Fibroblast of skin of left biceps (primary cell): Measurements from ENCODE around the gene NPLOC4.
"Not testable (repeated sequence)": the region's sequence is repeated elsewhere in the genome, so short reads cannot be mapped to it uniquely, and the experiment has no call there.

Experiments
- DNase-seq, 2 experiments: peaks; one replicate each; pipeline ENCODE4 v3.0.0-alpha.2; 2013; ENCODE audit warnings: low read depth in 2 of 2

Gene NPLOC4

DNA sequence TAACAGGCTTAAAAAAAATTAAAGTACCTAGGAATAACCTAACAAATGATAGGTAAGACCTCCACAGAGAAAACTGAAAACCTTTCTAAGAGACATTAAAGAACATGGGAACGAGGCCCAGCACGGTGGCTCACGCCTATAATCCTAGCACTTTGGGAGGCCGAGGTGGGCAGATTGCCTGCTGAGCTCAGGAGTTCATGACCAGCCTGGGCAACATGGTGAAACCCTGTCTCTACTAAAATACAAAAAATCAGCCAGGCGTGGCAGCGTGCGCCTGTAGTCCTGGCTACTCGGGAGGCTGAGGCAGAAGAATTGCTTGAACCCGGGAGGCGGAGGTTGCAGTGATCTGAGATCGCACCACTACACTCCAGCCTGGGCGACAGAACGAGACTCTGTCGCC lies 52.1 kb downstream of the NPLOC4 start:
- DNase-seq = not testable (repeated sequence)

DNA sequence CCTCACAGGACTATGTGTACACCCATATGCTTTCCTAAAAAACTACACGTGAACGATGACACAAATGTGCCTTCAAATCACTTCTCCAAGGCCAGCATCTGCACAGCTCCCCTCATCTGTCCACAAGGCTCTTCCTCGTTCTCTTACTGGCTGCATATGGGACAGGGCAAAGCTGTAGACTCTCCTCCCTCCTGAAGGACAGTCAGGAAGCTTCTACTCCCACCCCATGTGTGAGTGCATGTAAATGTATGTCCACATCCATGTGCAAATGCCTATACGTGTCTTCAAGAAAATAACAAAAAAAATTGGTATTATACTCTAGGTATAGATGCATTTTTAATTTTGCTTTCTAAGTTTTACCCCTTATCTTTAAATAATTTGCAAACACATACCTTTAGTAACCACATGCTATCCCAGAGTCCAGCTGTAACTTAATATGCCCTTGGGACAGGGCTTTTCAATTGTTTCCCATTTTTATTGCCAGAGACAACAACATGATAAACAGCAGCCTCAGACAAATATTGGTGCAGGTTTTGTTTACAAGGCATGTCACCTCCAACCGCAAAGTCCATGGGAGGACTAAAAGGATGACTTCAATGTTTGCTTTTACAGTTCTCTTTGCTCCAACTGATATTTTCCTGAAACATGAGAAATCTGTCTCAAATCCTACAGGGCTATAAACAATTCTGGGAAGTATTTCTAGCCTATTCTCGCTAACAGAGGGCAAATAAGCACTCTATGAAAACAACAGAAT lies 53.1 kb downstream of the NPLOC4 start:
- DNase-seq = no peak

DNA sequence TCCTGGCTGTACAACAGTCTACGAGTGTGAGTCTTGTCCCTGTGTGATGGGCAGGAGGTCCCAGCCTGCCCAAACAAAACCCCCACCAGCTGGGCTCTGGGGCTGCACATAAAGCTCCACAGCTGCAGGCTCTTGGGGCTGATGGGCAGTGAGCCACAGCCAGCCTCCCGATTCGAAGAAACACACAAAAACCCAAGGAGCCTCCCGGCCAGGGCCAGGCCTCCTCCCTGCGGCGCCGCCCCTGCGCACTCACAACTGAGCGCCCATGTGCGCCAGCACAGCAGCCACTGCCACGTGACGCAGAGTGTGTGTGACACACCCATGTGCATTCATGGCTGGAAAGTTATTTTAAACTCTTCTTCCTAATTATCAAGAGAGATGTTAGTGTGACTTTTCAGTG lies 54.2 kb downstream of the NPLOC4 start:
- no peak for DNase-seq

DNA sequence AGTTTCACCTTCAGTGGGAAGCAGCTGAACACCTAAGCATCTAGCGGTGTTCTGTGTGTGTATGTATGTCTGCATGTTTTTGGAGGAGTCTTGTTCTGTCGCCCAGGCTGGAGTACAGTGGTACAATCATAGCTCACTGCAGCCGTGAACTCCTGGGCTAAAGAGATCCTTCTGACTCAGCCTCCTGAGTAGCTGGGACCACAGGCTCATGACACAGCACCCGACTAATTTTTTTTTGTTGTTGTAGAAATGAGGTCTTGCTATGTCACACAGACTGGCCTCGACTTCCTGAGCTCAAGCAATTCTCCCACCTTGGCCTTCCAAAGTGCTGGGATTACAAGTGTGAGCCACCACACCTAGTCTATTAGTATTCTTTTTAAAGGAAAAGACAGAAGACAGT lies 54.6 kb downstream of the NPLOC4 start:
- DNase-seq = no peak

DNA sequence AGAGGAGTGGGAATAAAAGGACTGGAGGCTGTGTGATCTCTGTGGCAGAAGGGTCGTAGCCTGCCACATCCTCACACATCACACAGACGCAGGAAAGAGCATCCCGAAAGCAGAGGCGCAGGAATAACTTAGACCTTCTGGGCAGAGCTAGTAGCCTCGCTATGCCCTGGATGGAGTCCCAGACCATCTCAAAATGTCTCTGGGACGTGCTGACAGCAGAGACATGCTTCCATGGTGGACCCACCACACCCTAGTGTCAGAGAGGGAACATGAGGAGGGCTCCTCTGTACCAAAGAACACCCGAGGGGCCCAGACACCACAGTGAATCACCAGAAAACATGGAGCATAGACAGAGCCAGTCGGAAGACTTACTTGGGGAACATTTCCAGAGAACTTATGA lies 55.2 kb downstream of the NPLOC4 start:
- DNase-seq = no peak

DNA sequence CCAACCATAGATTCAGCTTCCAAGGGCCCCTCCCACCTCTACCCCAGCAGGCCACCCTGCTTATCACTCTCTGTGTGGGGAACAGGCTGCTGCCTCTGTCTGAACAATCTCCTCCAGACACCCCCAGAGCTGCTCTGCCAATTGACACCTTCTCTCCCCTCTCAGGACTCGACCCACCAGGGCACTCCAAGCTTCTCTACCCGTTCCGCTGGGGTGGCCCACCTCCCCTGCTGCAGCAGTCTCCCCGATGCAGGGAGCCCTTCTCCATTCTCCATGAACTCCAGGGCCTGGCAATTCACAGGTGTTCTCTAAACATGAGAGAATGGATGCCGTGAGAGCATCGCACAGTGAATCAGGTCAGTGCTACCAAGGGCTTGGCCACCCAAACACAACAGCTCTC lies 56.4 kb downstream of the NPLOC4 start:
- DNase-seq = no peak

DNA sequence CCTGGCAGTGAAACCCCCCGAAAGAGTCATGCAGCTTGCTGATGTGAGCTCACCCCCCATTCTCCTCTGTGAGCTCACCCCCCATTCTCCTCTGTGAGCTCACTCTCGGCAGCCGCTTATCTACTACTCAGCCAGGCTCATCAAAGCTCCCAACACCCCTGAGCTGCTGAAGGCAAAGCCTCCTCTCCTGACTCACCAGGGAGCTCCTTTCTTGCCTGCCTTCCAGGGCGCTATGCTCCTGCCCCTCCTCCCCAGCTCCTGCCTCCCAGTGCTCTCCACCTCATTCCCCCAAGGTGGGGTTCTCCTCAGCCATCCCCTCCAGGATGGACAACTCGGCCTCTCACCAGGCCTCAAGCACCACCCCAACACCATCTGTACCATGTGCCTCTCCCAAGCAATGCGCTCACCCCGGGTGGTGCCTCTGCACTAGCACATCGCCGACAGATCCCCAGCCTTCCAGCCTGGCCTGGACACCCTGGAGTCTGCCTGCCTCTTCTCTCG lies 57.0 kb downstream of the NPLOC4 start:
- DNase-seq = peak in 1 of 2 experiments; percentile 19

DNA sequence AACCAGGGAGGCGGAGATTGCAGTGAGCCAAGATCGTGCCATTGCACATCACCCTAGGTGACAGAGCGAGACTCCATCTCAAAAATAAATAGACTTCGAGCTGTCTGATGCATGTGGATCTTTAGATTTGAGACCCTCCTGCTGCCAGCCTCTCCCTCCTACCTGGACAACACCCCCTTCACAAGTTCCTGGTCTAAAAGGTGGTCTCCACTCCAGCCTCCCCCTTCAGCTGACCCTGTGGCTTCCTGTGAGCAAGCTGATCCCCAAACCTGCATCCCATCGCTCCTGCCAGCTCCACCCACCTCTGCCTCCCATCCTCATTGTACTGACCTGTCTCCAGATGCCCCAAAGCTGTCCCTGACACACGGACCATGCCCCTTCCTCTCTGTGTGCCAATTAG lies 57.6 kb downstream of the NPLOC4 start:
- no peak for DNase-seq

DNA sequence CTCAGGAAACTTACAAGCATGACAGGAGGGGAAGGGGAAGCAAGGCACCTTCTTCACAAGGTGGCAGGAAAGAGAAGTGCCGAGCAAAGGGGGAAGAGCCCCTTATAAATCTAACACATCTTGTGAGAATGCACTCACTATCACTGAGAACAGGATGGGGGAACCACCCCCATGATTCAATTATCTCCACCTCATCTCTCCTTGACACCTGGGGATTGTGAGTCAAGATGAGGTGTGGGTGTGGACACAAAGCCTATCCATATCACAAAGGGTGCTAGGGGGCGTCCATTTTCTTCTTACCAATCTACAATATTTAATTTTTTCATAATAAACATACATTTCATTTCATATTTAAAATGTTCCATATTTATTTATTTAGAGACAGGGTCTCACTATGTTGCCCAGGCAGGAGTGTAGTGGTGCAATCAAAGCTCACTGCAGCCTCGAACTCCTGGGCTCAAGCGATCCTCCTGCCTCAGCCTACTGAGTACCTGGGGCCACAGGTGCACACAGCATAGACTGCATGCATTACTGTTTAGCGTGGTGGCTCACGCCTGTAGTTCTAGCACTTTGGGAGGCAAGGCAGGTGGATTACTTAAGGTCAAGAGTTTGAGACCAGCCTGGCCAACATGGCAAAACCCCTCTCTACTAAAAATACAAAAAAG lies 58.2 kb downstream of the NPLOC4 start:
- DNase-seq = no peak

DNA sequence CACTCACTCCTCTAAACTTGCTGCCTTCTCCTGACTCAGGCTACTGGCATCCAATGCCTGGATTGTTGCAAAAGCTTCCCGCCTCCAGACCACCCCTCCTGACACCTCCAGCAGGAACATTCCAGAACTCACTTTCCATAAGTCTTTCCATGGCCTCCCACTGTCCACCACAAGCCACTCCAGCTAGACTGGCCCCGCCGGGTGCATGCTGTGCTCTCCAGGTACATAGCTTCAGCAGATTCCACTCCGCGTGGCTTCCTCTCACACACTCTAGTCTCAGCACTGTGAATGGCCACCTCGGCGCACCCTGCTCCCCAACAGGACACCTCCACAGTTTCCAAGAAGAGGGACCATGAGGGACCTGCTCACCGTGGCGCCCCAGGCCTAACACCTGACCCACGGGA lies 58.9 kb downstream of the NPLOC4 start:
- DNase-seq = no peak

DNA sequence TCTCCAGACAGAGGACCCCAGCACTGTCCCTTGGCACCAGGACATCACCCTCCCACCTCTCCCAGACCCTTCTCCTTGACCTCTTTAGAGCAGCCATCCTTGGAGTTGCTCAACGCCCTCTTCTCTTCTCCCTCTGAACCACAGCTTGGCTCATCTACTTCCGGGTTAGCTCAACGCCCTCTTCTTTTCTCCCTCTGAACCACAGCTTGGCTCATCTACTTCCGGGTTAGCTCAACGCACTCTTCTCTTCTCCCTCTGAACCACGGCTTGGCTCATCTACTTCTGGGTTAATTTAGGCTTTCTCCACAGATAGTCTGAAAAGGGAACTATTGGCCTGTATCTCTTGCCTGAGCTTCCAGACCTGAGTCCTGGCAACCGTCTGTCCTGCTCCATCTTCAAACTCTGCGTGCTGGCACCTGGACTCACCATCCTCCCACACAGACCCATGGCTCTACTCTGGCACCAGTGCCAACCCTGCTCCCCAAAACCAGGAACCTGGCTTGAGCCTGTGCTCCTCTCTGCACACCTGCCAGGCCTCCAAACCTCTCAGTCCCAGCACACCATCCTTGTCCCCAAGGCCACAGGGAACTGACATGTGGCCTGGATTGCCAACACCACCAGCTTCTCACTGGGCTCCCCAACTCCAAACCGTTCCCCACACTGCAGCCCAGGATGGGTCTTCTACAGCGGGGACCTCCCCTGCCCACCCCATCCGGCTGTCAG lies 59.5 kb downstream of the NPLOC4 start:
- DNase-seq = no peak

DNA sequence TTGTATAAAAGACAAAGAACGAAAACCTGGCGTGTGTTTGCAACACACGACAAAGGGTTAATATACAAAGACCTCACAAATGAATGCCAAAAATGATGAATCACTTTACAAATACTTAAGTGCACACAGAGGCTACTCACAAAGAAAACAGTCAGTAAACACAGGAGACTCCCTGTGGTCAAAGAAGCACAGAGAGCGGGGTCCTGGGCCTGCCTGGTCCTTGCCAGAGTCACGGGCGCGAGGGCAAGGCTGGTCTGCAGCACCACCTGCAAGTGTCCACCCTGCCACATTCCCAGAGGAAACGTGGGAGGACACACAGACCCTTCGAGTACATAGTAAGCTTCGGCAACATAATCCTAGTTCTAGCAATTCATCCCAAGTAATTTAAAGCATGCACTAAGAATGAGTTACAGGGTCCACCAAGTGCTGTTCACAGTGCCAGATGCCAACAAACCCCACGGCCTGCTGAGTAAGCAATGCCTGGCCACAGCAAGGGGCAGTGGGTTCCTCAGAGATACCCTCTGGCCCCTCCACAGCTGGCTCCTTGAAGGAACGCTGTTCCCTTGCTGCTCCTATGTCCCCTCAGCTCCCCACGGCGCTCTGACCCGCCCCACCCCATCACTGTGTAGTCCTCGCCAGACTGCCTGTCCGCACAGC lies 60.2 kb downstream of the NPLOC4 start:
- no peak for DNase-seq

DNA sequence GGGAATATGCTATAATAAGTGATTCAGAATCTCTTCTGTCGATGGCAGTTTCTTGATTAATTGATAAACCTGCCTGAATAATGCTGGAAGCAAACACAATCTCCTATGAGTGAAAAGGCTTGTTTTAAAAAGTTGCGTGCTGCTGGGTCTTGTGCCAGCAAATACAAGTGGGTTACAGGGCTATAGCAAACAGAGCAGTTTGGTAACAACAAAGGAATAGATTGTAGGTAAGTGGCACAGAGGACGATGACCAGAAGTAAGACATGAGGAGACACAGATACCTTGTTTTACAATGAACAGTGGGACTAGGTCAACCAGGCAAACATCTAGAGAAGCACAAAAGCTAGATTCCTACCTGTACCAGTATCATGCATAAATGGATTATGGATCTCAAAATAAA lies 61.1 kb downstream of the NPLOC4 start:
- no peak for DNase-seq

DNA sequence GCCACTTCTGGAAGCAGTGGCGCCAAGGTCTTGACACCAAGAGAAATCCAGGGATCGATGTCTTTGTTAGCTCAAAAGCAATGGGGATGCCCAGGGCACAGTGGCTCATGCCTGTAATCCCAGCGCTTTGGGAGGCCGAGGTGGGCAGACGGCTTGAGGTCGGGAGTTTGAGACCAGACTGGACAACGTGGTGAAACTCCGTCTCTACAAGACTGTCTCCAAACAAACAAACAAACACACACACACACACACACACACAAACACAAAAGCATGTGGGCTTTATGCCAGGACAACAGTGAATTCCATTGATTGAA lies 62.3 kb downstream of the NPLOC4 start:
- no peak for DNase-seq

DNA sequence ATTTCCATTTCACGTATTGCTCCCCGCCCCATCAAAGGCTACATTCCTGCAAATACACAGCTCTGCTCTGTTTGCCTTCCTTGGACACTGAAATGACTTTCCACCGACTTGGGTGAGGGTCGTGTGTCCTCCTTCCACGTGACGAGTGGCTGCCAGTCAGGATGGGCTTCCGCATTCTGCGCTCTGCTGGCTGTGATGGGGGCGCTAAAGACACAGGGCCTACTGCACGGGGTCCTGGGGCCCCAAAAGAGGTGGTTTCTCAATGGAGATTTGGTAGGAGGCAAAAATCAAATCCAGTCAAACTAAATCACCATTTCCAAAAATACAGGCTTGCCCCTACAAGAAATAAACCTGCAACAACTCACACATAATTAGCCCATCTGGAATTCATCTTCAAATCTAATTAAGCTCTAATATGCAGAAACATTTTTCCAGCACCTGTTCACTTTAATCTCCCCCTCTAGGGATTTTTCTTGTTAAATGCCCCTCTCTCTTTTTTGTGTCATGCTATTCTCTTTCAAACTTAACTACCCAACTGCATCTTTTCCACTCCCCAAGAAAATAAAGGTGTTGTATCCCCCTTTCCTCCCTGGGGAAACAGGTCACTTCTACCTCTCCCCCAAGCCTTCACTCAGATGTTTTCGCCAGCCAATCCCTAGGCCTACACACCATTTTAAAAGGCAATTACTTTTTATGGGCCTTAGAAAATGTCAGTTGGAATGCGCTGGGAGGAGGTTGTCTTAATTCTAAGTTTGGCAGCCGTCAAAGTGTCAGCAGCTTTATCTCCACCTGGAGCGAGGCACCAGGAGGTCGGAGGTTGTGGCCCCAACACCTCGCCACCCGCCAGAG lies 62.9 kb downstream of the NPLOC4 start:
- no peak for DNase-seq

DNA sequence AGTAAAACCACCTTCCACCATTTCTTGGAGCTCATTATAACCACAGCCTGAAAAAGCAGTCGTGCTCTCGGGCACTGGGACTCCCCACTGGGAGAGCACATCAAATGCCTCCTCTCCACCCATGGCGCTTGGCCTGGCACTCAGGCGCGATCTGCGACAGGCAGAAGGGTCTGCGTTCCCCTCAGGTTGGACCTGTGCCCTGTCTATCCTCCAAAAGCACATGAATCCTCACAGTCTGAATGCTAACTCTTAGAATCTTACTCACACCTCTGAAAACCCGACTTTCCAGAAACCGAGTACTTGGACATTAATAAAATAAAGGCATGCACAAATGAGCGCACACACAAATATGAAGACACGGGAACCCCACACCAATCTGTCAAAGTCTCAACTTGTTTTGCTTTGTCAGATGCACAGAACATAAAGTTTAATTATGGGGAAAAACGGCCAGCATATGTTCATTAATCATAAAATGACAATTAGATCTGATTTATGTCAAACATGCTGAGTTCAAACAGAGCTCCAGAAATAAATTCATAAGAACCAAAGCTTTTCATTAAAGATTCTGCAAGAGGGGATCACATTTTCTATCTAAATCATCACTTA lies 64.2 kb downstream of the NPLOC4 start:
- no peak for DNase-seq

DNA sequence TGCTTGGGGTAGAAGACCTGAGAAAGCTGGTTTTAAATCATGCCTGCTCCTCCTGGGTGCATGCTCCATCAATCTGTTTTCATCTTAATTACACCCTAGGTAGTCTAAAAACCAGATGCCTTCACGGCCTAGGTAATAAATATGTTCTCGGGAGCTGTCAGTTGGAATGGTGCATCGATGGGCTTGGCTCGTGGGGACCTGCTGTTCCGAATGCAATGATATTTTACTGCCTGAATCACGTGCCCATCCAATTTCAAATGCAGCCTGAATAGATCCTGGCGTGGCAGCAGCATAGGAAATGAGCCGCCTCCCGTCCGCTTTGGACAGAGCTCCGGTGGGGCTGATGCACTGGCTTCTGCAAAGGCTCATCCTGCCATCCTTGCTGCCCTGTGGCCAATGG lies 65.9 kb downstream of the NPLOC4 start:
- DNase-seq = no peak

DNA sequence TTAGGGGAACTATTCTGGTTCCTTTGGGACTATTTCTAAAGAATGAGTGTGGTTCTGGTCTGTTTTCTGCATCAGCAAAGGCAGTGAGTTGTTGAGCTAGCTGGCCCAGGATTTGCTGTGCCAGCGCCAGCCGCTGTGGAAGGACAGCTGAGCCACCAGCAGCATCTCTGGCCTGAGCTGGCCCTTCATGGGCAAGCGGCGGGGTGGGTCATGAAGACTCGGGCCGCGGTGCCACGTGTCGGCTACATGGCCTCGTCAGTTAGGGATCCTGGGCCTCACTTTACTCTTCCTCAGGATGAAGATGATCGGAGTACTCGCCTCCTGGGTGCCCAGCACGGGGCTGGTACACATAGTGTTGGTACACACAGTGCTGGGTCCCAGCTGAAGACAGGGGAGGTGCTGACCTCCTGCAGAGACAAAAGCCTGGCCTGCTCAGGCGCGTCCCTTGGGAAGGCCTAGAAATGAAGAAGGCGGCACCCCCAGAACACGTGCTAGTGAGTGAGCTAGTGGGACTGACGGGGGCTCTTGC lies 66.9 kb downstream of the NPLOC4 start:
- DNase-seq = no peak

DNA sequence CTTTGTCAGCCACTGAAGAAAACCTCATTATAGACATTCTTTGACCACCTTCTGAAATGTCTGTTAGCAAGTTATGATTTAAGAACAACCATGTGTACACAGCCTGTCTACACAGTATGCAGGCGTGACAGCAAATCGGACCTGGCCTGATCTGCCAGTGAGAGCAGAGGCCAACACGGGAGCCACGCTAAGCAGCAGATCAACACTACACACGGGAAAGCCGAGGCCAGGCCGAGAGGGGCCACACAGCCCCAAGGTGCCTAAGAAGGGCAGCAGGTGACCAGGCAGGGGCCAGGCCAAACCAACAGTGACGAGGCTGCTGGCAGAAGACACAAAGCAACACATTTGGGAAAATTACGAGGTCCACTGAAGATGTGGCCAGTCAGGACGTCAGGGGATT lies 68.5 kb downstream of the NPLOC4 start:
- DNase-seq = no peak

DNA sequence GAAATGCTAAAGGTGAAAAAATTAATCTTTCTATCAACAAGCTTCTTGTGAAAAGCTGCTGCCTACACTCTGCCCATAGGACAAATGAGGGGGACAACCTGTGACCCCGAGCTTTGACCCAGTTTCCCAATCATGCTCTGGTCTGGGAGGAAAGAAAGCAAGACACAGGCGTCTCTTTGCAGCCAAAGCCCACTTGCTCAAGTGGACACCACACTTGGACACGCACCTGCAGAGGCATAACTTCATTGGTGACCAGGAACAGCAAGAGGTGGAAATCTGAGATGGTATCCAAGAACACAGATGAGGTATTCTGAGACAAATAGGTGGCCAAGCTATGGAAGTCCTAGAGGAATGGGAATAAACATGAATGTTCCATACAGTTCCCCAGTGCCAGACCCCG lies 69.7 kb downstream of the NPLOC4 start:
- no peak for DNase-seq
